GM21786 (cell line): ENCODE results near the gene IL17B.

Experiments used
- ATAC-seq: cut with Tn5 transposase; IDR thresholded peaks from one replicate; pipeline ENCODE4 v1.9.1; 2021; ENCODE audit not compliant: unreplicated experiment

Gene IL17B

GRCh38 chr5:149379177-149379761 lies at the start of gene IL17B:
IL17B (minus strand) TSS chr5:149379292; CDS start chr5:149379225, 67 bp downstream.
- no peak for ATAC-seq

DNA sequence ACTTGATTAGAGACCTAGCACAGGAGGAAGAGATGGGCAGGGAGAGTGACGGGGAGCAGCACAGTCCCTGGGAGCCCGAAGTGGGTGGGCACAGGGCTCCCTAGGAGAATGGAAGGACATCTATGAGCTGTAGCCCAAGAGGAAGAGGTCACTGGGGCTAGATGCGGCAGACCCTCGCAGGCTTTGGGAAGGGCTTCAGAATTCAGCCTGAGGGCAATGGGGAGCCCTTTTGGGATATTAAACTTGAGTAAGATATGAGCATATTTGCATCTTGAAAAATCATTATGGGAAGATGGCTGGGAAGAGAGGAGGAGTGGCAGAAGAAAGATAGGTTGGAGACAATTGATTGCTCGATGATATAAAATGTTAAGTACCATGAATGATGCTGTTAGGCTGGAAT lies 48.9 kb upstream of the IL17B start:
- no peak for ATAC-seq

- ATAC-seq: no peak
Observed at GRCh38 chr5:149427374-149427773, 48.3 kb upstream of the IL17B start.

DNA sequence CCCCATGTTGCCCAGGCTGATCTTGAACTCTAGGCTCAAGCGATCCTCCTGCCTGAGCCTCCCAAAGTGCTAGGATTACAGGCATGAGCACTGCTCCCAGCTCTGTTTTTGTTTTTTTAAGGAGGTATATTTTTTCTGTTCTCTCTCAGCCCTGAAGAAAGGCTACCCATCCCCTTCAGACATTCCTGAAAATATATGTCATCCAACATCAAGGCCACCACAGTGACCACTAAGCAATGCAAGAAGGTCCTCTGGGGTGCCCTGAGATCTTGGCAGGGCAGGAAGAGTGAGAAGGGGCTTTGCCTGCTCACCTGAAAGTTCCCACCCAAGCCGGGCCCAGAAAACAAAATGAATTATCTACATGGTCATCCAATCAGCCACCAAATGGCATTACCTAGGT lies 47.8 kb upstream of the IL17B start:
- no peak for ATAC-seq

GRCh38 chr5:149425729-149426128 lies 46.6 kb upstream of the IL17B start:
- no peak for ATAC-seq

DNA sequence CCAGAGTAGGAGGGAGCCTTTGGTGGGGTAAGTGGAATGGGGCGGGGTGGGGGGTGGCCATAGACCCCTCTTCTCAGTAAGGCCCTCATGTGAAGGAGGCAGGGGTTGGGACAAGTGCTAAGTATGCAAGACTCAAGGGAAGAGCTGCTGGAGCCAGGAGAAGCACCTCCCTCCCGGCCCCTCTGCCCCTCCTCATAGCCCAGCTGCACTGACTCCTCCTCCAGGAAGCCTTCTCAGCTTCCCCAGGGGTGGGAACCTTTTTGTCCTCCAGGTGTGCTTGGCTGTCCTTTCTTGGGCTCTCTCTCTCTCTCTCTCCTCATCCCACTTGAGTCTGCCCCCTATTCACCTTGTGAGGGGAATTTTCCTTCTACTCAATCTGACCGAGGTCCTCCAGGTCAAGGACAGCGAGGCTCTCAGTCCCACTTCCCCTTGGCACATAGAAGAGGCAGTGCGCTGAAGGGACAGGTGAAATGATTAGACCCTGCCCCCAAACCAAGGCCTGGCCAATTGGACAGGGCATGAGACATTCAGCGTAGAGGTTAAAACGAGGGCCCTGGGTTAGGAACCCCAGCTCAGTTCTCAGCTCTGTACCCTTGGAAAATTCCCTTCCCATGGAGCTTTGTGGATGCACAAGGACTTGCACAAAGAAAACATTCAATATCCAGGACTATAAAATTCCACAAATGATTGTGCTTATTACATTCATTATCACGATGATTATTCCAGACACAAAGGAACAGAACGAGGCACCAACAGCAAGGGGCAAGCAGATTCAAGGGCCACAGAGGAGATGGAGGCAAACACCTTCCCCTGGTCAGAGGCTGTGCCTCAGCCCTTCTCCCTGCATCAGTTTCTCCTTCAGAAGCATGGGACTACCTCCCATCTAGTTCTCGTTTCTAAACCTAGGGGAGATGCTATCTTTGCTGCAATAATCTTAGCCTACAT lies 45.6 kb upstream of the IL17B start:
- no peak for ATAC-seq

DNA sequence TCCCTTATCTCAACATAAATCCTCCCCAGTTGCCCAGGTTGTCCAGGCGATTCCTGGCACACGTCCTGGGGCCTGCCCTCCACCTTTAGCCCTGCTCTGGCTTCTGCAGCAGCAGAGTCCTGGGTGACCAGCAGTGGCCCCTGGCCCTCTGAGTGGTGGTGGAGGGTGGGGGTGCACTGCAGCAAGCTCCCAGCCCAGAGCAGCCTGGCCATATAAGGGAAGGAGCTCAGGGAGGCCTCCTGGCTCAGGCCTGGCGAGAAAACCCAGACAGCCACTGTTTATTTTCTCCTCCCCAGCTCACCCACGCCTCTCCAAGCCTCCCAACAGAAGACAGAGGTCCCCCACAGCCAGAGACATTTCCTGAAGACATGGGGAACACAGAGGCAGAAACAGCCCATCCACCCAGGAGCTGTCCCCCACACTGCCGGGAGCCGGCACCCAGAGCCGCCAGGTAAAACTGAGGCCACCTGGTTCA lies 44.7 kb upstream of the IL17B start:
- no peak for ATAC-seq

DNA sequence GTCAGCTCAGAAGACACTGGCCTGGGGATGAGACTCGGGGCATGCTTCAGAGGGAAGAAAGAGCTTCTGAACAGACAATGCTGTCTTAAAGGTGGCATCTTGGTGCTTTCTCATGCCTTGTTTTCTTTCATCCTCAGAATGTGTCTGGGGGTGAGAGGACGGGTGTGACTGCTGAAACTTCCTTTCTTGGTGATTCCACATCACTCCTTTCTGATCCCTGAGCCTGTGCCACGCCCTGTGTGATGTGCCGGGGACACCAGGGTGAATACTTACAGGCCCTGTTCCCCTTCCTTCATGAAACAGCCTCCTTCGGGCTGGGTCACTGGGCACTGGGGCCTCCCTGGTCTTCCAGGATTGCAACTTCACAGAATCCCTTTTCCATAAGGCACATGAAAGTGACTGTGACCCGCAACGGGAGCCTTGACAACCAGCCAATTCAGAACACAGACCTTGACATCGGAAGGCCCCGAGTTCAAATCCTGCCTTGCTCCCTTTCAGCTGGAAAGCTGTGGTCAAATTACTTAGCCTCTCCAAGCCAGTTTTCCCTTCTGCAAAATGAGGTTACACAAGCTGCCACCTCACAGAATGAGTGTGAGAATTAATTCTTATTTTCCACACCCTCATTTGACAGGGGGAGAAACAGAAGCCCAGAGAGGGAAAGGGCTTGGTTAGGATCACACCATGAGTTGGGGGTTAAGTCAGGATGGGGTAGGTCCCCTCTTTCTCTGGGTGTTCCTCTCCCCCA lies 44.1 kb upstream of the IL17B start:
- ATAC-seq: no peak

GRCh38 chr5:149422366-149423048 lies 43.4 kb upstream of the IL17B start:
- no peak for ATAC-seq

DNA sequence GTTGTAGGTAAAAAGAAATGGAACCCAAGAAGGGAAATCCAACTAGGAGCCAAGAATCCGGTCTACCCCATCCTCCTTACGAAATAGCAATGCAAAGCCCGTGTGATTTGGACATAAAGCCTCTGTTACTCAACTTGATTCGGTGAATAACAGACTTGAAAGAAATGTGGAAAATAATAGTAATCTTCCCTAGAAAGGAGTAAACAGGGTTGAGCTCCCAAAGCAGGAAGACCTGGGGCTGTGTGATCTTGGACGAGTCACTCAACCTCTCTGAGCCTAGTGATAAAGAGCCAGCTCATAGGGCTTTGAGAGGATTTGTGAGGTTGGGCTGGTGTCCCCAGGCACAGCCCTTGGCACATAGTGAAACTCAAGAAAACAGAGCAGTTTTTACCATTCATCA lies 42.7 kb upstream of the IL17B start:
- no peak for ATAC-seq

DNA sequence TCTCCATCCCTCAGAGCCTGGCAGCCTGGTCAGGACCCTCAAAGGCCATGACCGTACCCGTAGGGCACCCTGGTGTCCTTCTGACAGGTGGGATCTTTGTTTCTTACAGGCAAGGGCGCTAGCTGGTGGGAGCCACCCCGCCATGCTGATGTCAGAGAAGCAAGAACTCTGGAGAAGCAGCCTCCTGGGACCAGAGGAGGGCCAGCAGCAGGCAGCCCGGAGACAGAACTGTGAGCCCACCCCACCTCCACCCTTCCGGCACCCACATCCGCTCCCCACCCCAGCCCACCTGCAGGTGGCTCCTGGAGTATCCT lies 42.2 kb upstream of the IL17B start:
- no peak for ATAC-seq

- no peak for ATAC-seq
Observed at GRCh38 chr5:149420545-149421371, 41.7 kb upstream of the IL17B start.

- ATAC-seq: no peak
Observed at GRCh38 chr5:149419859-149420544, 40.9 kb upstream of the IL17B start.

DNA sequence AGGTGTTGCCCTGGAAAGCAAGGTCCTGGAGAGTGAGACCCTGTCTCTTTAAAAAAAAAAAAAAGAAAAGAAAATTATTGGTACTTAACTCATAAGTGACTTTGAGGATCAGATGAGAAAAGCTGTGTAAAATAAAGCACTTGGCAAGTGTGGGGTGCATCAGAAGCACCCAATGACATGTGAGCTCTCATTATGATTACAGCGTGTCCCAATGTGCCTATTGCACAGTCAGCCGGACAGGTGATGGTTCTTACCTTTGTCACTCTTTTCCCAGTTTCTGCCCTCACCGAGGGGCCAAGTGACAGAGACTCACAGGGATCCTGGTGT lies 40.4 kb upstream of the IL17B start:
- ATAC-seq: no peak

DNA sequence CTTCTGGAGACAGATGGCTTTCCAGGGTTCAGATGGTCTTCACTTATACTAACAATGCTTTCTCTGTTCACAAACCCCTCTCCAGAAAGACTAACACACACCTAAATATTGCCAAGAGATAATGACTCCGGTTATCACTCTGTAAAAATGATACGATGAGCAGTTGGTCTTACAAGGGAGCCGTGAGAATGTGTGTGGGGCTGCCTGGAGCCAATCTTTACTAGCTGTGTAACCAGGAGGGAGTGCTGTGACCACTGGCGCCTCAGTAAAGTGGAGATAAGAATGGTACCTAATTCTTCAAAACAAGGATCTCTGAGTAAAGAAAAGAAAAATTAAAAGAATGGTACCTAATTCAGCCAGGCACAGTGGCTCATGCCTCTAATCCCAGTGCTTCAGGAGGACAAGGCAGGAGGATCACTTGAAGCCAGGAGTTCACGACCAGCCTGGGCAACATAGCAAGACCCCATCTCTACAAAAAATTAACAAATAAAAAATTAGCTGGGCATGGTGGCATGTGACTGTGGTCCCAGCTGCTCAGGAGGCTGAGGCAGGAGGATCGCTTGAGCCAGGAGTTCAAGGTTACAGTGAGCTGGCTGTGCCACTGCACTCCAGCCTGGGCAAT lies 39.9 kb upstream of the IL17B start:
- no peak for ATAC-seq

DNA sequence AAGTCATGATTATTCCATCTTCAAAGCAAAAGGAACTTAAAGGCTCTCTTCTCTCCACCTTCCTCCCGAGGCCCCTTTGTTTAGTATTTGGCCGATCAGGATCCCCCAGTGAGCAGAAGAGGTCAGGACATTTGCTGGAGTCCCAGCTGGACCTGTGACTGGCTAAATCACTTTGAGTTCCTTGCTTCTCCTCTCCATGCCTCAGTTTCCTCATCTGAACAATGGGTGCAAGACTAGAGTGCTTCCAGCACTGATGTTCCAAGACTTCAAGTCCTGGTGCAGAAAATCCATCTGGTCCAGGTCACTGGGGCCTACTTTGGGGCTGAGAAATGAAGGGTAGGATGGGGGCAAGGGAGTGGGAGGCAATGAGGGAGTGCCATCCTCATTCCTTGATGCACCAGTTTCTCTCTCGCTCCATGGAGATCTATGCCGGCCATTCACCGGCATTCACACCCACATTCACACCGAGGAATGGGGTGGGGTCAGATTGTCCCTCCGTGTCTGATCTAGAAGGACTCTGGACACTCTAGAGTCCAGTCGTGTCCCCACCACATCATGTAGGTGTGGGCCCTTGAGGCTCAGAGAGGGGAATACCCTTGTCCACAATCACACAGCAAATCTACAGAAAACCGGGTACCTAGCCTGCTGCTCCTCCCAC lies 38.7 kb upstream of the IL17B start:
- ATAC-seq: no peak

GRCh38 chr5:149416987-149417710 lies 38.1 kb upstream of the IL17B start:
- no peak for ATAC-seq
